ENCODE data around the gene CDON.

Gene CDON

GRCh38 chr11:125942771-125943428 lies 119.8 kb downstream of the CDON start:
- DNase-seq: no peak

GRCh38 chr11:125941619-125942611 lies 120.8 kb downstream of the CDON start:
- peak; percentile 55 for DNase-seq

GRCh38 chr11:125941267-125941618 lies 121.4 kb downstream of the CDON start:
- DNase-seq: no peak

GRCh38 chr11:125940145-125940544 lies 122.5 kb downstream of the CDON start:
- no peak for DNase-seq

GRCh38 chr11:125939081-125939521 lies 123.6 kb downstream of the CDON start:
- no peak for DNase-seq

GRCh38 chr11:125938418-125938817 lies 124.2 kb downstream of the CDON start:
- no peak for DNase-seq

GRCh38 chr11:125935618-125936199 lies 127.0 kb downstream of the CDON start:
- DNase-seq: no peak

GRCh38 chr11:125935056-125935455 lies 127.6 kb downstream of the CDON start:
- DNase-seq: no peak

GRCh38 chr11:125934473-125934872 lies 128.2 kb downstream of the CDON start:
- no peak for DNase-seq

GRCh38 chr11:125933030-125933813 lies 129.4 kb downstream of the CDON start:
- no peak for DNase-seq

- no peak for DNase-seq
Observed at GRCh38 chr11:125932301-125932700, 130.4 kb downstream of the CDON start.

- no peak for DNase-seq
Observed at GRCh38 chr11:125931668-125932067, 131.0 kb downstream of the CDON start.

- no peak for DNase-seq
Observed at GRCh38 chr11:125931116-125931515, 131.6 kb downstream of the CDON start.

- DNase-seq: no peak
Observed at GRCh38 chr11:125930076-125930450, 132.6 kb downstream of the CDON start.

GRCh38 chr11:125929445-125930075 lies 133.1 kb downstream of the CDON start:
- no peak for DNase-seq

- no peak for DNase-seq
Observed at GRCh38 chr11:125926682-125927081, 136.0 kb downstream of the CDON start.

GRCh38 chr11:125925804-125926203 lies 136.9 kb downstream of the CDON start:
- DNase-seq: no peak

- no peak for DNase-seq
Observed at GRCh38 chr11:125925247-125925740, 137.4 kb downstream of the CDON start.

GRCh38 chr11:125924384-125925007 lies 138.2 kb downstream of the CDON start:
- DNase-seq: no peak

- DNase-seq: no peak
Observed at GRCh38 chr11:125923633-125924032, 139.0 kb downstream of the CDON start.

GRCh38 chr11:125923012-125923579 lies 139.6 kb downstream of the CDON start:
- peak; percentile 71 for DNase-seq

Measured in activated CD4-positive, alpha-beta T cell treated with anti-CD3 and anti-CD28 coated beads, Interleukin-2, Interleukin-6, amounts not matched to agents 100 ng/mL and 50 ng/mL, durations not matched to agents 16 hours and 8 hours (primary cell).